NOMO-1 treated with DMSO at 0.1 percent for 48 hours (cell line): ENCODE measurements around the gene FRZB.

Source experiments
- DNase-seq: peaks from one replicate; lab custom pipeline; 2025; ENCODE audit not compliant: unreplicated experiment; lab: John Stamatoyannopoulos, UW

Gene FRZB

DNA sequence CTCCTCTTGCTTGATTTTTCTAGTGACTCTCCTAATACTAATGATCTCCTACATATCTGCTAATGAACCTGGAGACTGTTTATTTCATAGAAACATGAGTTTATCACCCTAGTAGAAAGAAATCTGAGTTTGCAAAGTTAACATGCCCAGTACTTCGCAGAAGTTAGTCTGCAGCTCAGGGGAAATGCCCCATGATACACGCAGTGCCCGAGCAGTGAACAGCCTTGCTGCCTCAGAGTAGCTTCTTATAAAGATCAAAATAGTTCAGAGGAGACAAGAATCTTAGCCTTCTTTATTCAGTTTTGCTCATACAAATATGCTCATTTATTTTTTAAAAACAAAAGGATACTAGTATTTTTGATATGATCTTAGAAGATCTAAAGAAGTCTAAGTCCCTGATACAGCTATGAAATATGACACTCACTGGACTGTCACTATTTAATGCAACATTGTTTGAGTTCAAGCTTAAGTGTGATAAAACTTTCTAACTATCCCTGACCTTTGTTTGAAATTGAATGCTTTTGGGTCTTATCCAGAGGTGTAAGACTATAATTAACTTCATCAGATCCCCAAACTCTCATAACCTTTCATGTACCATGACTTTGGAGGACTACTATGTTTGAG lies 20.5 kb downstream of the FRZB start:
- no peak for DNase-seq

DNA sequence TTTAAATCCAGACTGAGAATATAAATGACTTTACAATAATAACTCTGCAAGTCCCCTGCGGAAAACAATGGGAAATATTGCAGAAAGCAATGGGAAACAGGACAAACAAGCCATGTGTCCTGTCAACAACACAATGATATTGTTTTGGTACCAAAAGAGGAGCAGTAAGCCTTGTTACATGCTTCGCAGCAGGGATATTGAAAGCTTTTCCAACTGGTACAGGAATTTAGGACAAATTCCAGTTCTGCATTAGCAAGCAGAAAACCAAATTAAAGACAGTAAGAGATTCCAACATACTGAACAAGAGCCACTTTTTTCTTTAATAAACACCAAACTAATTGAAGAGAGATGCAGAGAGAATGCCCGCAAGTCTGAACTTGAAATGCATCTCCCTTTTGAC lies 30.0 kb downstream of the FRZB start:
- no peak for DNase-seq

DNA sequence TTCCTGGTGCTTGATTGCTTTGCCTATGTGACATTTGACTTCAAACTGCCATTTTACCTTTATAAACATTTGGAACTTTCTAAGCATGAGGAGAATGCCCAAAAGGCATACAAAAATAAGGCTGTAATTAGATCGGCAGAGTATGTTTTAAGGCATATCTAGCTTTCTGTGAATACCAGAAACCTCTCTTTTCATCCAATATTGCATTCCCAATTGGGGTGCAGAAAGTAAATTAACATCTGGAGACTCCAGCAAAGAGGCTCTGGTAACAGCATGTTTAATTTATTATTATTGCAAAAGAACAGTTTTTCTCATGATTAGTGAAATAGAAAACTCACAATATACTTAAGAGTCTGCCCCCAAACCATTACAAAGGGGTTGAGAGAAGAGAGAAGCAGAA lies 32.1 kb downstream of the FRZB start:
- no peak for DNase-seq

DNA sequence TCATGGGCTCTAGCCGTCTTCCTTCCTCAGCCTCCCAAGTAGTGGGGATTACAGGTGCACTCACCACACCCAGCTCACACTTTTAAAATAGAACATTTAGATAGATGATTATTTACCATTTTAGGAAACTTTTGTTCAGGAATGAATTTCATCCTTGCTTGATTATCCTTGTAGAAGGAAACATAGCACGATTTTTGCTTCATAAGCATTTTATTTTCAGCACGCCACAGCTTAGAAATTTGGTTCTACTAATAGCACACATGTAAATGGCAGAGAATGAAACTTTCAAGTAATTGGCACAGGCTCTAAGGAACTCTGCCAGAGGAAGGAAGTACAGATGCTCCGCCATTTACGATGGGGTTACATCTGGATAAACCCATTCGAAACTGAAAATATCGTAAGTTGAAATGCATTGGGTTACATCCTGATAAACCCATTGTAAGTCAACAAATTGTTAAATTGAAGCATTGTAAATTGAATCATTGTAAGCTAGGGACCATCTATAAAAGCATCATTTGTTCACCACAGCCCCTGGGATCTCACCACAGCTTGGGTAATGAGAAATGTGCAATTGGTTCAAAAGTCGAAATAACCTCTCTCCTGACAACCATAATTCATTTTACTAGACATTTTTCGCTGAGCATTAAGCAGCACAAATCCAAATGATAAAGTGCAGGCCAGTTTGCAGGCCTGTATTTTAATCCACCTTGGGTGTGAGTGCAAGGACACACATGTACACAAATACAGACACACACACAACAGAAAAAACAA lies 33.2 kb downstream of the FRZB start:
- no peak for DNase-seq

DNA sequence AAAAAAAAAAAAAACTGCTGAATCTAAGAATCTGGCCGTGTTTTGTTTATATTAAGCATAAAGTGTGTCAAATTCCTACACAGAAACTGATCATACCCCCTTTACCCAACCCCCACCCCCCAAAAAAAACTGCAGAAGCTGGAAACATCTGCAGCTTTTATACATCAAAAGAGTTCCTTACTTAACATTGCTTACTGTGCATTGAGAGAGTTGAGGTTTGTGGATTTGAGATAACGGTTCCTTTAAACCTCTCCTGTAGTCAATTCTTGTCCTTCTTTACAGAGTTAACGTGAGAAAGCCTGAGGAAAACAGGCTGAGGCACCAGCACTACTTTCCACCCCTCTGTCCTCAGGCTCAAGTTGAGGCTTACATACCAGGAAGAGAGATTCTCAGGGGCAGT lies 34.5 kb downstream of the FRZB start:
- no peak for DNase-seq

GRCh38 chr2:182831101-182831500 lies 35.3 kb downstream of the FRZB start:
- no peak for DNase-seq

GRCh38 chr2:182827182-182827879 lies 39.1 kb downstream of the FRZB start:
- DNase-seq: no peak

DNA sequence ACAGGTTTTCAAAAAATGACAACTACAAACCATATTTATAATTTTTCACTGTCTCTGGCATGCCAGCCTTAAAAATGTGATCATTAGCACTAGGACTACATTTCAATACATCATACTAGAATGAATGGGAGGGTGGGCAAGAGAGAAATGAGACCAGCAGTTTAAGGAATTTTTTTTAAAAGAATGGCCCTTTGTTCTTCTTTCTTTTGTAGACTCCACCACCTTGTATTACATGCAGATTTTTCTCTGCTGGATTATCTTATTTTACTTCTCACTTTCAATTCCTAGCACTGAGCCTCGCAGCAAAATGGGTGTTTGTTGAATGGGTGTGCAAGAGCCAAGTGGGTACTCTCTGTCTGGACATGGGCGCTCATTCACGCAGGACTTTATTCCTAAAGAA lies 39.9 kb downstream of the FRZB start:
- DNase-seq: no peak

- no peak for DNase-seq
Measured at GRCh38 chr2:182826064-182826463, 40.4 kb downstream of the FRZB start.

DNA sequence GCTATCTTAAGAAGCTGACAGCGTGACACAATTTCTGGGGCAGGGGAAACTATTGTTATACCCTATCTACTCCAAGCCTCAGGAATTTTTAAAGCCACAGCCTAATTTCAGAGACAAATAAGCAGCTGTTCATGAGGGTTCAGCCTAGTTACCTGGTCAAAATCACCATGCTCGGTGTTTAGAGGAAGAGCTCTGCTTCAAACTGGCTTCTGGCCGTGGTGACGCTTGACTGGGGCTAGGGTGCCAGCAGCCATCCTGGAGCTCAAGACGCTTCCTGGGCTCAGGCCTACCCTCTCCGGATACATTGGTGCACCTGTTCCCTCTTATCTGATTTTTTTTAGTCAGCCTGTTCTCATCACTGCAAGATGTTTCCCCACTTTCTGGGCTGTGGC lies 41.7 kb downstream of the FRZB start:
- DNase-seq: no peak

- DNase-seq: no peak
Measured at GRCh38 chr2:182824056-182824766, 42.2 kb downstream of the FRZB start.

DNA sequence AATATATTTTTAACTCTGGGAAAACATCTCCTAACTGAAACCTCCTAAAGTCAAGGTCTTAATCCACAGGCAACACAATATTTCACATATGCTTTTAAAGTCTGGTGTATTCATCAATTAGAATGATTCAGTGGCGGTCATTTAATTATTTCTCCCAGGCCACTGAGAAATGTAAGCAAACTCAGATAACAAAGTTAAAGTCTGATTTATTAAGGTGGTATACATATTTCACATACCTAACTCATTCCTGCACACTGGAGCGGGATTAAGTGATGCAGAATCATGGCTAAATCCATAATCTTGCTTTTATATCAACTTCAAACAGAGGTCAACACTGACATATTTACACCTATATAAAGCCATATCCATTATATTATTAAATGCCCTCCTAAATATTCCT lies 43.7 kb downstream of the FRZB start:
- DNase-seq: no peak

DNA sequence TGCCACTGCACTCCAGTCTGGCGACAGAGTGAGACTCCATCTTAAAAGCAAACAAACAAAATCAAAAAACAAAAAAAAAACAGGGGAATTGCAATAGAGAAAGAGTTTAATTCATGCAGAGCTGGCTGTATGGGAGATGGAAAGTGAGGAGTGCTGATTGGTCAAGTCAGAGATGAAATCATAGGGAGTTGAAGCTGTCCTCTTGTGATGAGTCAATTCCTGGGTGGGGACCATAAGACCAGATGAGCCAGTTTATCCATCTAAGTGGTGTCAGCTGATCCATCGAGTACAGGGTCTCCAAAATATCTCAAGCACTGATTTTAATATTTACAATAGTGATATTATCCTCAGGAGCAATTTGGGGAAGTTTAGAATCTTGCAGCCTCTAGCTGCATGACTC lies 45.3 kb downstream of the FRZB start:
- no peak for DNase-seq

GRCh38 chr2:182819412-182819811 lies 47.0 kb downstream of the FRZB start:
- DNase-seq: no peak

DNA sequence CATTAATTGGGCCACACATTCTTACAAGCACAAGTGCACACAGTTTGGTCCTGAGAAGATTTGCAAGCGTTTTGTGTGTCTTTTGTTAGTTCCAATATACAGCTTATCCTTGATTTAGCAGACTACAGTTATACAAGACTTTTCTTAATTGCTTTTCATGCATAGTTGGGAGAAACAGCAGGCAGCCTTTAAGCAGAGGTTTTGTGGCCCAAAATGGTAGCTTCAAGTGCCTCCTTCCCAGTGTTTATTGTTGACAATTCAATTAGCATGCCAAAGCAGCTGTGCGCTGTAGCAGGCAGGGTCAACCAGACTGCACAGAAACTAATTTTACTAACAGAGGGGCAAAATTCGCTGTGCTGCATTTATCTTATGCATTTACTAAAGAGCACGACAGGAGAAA lies 47.5 kb downstream of the FRZB start:
- DNase-seq: no peak

GRCh38 chr2:182818501-182818900 lies 47.9 kb downstream of the FRZB start:
- no peak for DNase-seq

DNA sequence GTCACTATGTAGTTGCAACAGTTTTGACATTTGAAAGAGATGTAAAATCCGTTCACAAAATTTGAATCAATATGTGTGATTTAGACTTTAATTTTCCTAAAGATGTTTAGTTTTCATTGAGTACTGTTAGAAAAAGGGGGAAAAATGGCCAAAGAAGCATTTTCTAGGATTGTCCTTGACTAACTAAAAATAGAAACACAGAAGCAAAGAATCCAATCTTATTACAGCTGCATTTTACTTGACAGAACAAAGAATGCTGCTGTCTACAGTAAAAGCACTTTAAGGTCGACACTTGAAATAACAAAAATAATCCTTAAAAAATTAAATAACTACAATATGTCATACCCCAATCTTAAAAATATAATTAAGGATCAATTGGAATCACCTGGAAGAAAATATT lies 48.9 kb downstream of the FRZB start:
- DNase-seq: no peak

GRCh38 chr2:182816866-182817265 lies 49.6 kb downstream of the FRZB start:
- DNase-seq: no peak

DNA sequence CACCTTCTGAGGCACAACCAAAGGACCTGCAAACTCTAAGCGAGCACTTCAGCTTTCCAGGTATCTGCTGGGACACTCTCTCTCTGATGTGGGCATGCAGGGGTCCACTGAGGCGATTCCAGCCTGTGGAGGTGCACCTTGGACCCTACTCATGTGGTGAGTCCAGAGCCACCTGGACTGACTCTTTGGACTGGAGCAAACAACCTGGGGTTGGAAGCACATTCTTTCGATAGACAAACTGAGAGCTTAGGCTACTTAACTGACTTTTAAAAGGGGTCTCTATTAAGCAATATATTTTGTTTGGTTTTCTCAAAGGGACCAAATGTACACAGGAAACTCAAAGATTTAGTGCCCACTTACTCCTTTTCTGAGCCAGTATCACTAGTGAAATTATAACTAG lies 51.6 kb downstream of the FRZB start:
- DNase-seq: no peak

DNA sequence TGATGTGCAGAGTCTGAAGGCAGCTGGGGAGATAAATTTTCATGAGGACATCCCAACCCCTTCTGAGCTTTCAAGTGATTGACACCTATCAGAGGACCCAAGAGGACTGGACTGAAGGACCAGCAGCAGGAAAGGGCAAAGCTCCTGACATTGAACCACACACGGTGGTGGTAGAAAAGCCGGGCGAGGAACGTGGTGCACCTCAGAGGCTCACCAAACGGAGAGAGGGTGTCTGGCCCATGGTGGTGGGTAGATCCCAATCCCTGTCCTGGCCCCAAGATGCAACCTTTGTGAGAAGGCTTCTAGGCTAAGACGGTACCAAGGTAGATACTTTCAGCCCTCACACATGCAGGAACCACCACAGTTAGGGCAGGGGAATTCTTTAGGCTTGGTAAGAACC lies 52.1 kb downstream of the FRZB start:
- no peak for DNase-seq

DNA sequence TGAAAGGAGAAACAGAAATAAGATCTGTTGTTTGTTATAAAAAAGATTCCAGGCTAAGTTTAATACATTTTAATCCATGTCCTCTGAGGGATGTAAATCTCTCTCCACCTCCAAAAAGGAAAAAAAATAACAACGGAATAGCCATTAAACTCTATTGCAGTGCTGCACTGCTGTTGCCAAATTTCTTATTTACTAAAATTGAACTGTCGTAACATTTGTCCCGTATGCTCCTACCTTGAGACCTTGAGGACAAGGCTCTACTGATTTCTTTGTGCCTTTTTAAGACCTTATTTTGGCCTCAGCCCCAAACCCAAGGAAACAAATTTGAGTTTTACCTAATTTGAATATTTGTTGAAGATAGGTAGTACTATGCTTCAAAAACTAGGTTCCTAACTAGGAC lies 56.4 kb downstream of the FRZB start:
- DNase-seq: no peak

DNA sequence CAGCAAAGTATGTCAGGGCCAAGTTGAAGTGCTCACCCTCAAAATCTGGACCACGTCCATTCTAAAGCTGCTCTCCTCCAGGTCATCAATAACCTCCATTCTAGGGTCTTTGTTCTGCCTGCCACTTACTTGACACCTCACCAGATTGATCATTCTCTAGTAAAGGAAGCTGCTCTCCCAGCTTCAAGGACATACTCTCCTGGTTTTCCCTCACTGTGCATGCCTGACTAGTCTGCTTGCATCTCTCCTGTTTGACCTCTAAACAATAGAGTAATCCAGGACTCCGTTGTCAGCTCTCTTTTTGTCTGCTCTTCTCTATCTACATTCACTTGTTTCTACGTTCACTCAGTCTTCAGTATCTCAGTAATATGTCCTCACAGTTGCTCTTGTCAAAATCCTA lies 59.1 kb downstream of the FRZB start:
- no peak for DNase-seq
